OCI-LY7 (cell line): ENCODE data around the gene SLC5A1. TPM values are rescaled to one million over a fixed set of nuclear protein-coding genes. Genes with fewer than 3 reads are reported as not detected.

Experiments used
- BruUV-seq: library from RNA; stranded (reverse); fragments of 400-500 nt; replicated peaks from 2 replicates; lab custom pipeline; 2021; lab: Mats Ljungman, UMichigan
- CTCF ChIA-PET: fragments of 300-600 bp; sonication (Branson Sonifier 250); formaldehyde crosslinking; loops from one replicate; lab custom pipeline; 2022; ENCODE audit warnings: antibody characterized with exemption; ENCODE audit not compliant: unreplicated experiment; lab: Charles Lee
- POLR2A ChIA-PET: fragments of 300-600 bp; sonication (Branson Sonifier 250); formaldehyde crosslinking; loops from one replicate; lab custom pipeline; 2022; ENCODE audit warnings: antibody characterized with exemption; lab: Charles Lee
- DNase-seq: peaks from one replicate; pipeline ENCODE4 v3.0.0-alpha.2; 2015; ENCODE audit warnings: low spot score
- H2AFZ ChIP-seq: fragments of 200-600 bp; sonication (generic), shearing (Covaris generic); 2 replicates; pipeline ENCODE4 v1.6.1; 2014; ENCODE audit warnings: mild to moderate bottlenecking, antibody characterized with exemption, low read length, moderate library complexity
- H3K27ac ChIP-seq: fragments of 200-600 bp; sonication (generic); 2 replicates; pipeline ENCODE4 v1.5.1; 2014; ENCODE audit warnings: mixed run types, low read depth, mild to moderate bottlenecking, moderate library complexity, low read length, inconsistent platforms; ENCODE audit not compliant: poor library complexity, severe bottlenecking
- H3K36me3 ChIP-seq: fragments of 200-600 bp; sonication (generic); 2 replicates; pipeline ENCODE4 v1.6.1; 2014; ENCODE audit warnings: mild to moderate bottlenecking, antibody characterized with exemption, low read length, moderate library complexity, mixed read lengths; ENCODE audit not compliant: insufficient read depth
- H3K4me1 ChIP-seq: fragments of 200-600 bp; sonication (generic); 2 replicates; pipeline ENCODE4 v1.5.1; 2014; ENCODE audit warnings: mild to moderate bottlenecking, low read length; ENCODE audit not compliant: insufficient read depth, poor library complexity, severe bottlenecking
- H3K4me2 ChIP-seq: fragments of 200-600 bp; sonication (generic); 2 replicates; pipeline ENCODE4 v1.6.1; 2014; ENCODE audit warnings: mild to moderate bottlenecking, low read length
- H3K4me3 ChIP-seq: fragments of 200-600 bp; sonication (generic); 2 replicates; pipeline ENCODE4 v1.5.1; 2014; ENCODE audit warnings: mild to moderate bottlenecking, low read depth, low read length; ENCODE audit not compliant: poor library complexity, severe bottlenecking
- H3K79me2 ChIP-seq: fragments of 200-600 bp; sonication (generic); 2 replicates; pipeline ENCODE4 v1.6.1; 2016; ENCODE audit warnings: low read depth, mild to moderate bottlenecking, low read length, moderate library complexity, mixed read lengths; ENCODE audit not compliant: insufficient read depth
- H3K9me2 ChIP-seq: fragments of 200-600 bp; sonication (generic); 2 replicates; pipeline ENCODE4 v1.6.1; 2016; ENCODE audit warnings: mild to moderate bottlenecking, low read length, mixed read lengths; ENCODE audit not compliant: insufficient read depth
- H3K9me3 ChIP-seq: fragments of 200-600 bp; sonication (generic); 2 replicates; pipeline ENCODE4 v1.6.1; 2014; ENCODE audit warnings: mild to moderate bottlenecking, mixed run types, low read length, mixed read lengths
- H4K20me1 ChIP-seq: fragments of 200-600 bp; sonication (generic); 2 replicates; pipeline ENCODE4 v1.6.1; 2014; ENCODE audit warnings: mild to moderate bottlenecking, antibody characterized with exemption, low read length, moderate library complexity, mixed read lengths; ENCODE audit not compliant: insufficient read depth
- CTCF ChIP-seq: fragments of 200-600 bp; sonication (generic); conservative IDR thresholded peaks from 2 replicates; pipeline ENCODE4 v1.5.1; 2014; ENCODE audit warnings: mild to moderate bottlenecking, antibody characterized with exemption, low read length, moderate library complexity, mixed read lengths
- EZH2phosphoT487 ChIP-seq: fragments of 200-600 bp; sonication (generic); IDR thresholded peaks from 2 replicates; pipeline ENCODE4 v1.6.1; 2018; ENCODE audit warnings: low read depth, borderline replicate concordance, mild to moderate bottlenecking, mixed run types, antibody characterized with exemption, low read length, moderate library complexity, mixed read lengths
- intact Hi-C: fragments of 100-400 bp; cut with micrococcal nuclease; formaldehyde crosslinking; loops from one replicate; pipeline ENCODE4 v1.10.0; 2022; ENCODE audit not compliant: unreplicated experiment
- total RNA-seq, 2 experiments: library from RNA; depleted of rRNA in 1 of 2; stranded (reverse); fragments of >200 nt in 1 of 2; shearing (Covaris generic) in 1 of 2; gene quantifications; 2 replicates each; pipeline ENCODE4 v1.2.3, GENCODE V29; 2014 to 2022

Gene SLC5A1
- total RNA-seq, 2 experiments from 2014 or later: not detected

GRCh38 chr22:32000181-32000580, 42.9 kb upstream of the SLC5A1 start:
- BruUV-seq: no TSS peak
- H3K9me2 ChIP-seq: no peaks in the 10 kb centered on the region
- POLR2A ChIA-PET: no interaction called here
- H3K4me2 ChIP-seq: no peak overlapping the region
- no peaks in the 10 kb centered on the region for H3K4me1 ChIP-seq
- H3K4me3 ChIP-seq: no peak overlapping the region
- no peaks in the 10 kb centered on the region for H3K36me3 ChIP-seq
- TF ChIP-seq CTCF (no peak), EZH2phosphoT487 (no peak)
- intact Hi-C loops: no loop called here
- H2AFZ ChIP-seq: no peak overlapping the region
- CTCF ChIA-PET: no interaction called here
- H4K20me1 ChIP-seq: no peaks in the 10 kb centered on the region
- H3K9me3 ChIP-seq: no peaks in the 10 kb centered on the region
- no peak overlapping the region for H3K27ac ChIP-seq
- DNase-seq: no peak
- H3K79me2 ChIP-seq: no peaks in the 10 kb centered on the region

GRCh38 chr22:32005453-32005852, 37.6 kb upstream of the SLC5A1 start:
- no TSS peak for BruUV-seq
- DNase-seq: no peak
- Histone ChIP-seq H2AFZ (no peak overlapping the region), H3K79me2 (no peaks in the 10 kb centered on the region), H3K36me3 (no peaks in the 10 kb centered on the region), H3K4me3 (no peak overlapping the region), H3K4me1 (no peaks in the 10 kb centered on the region), H4K20me1 (no peaks in the 10 kb centered on the region), H3K27ac (no peak overlapping the region), H3K9me3 (no peaks in the 10 kb centered on the region), H3K9me2 (no peaks in the 10 kb centered on the region), H3K4me2 (no peak overlapping the region)
- ChIA-PET CTCF (no interaction called here), POLR2A (no interaction called here)
- TF ChIP-seq EZH2phosphoT487 (no peak), CTCF (no peak)
- intact Hi-C loops: no loop called here

- Histone ChIP-seq H3K9me3 (peaks cover 8% of the 10 kb centered on the region), H3K4me3 (no peak overlapping the region), H3K4me2 (no peak overlapping the region), H3K27ac (no peak overlapping the region), H3K79me2 (no peaks in the 10 kb centered on the region), H2AFZ (no peak overlapping the region), H3K36me3 (no peaks in the 10 kb centered on the region), H4K20me1 (no peaks in the 10 kb centered on the region), H3K9me2 (no peaks in the 10 kb centered on the region), H3K4me1 (no peaks in the 10 kb centered on the region)
- no peak for TF ChIP-seq EZH2phosphoT487
- no peak for TF ChIP-seq CTCF
- BruUV-seq: no TSS peak
- ChIA-PET CTCF (no interaction called here), POLR2A (no interaction called here)
- intact Hi-C loops: no loop called here
- DNase-seq: no peak
Observed at GRCh38 chr22:32013200-32013599, 29.9 kb upstream of the SLC5A1 start.
